GM20431 (cell line): ENCODE data around the gene SIK3.
"Not testable (repeated sequence)": the region's sequence is repeated elsewhere in the genome, so short reads cannot be mapped to it uniquely, and the experiment has no call there.

Source experiments
- in situ Hi-C: fragments of 300-500 bp; cut with MseI, MboI; formaldehyde crosslinking; loops from one replicate; pipeline ENCODE4 v1.15.0; 2020; ENCODE audit warnings: low sequenced_read_pairs; ENCODE audit not compliant: unreplicated experiment

SIK3 gene

GRCh38 chr11:117098269-117099232, at the start of gene SIK3:
SIK3 (minus strand) TSS chr11:117098428; CDS start chr11:117098415, 13 bp downstream.
- in situ Hi-C loops, result no loop called here

- in situ Hi-C loops, result no loop called here
Measured at GRCh38 chr11:117146521-117146920, 48.3 kb upstream of the SIK3 start.

GRCh38 chr11:117145393-117145761, 47.1 kb upstream of the SIK3 start:
- in situ Hi-C loops, result no loop called here

GRCh38 chr11:117144477-117145392, 46.5 kb upstream of the SIK3 start:
- in situ Hi-C loops, result no loop called here

GRCh38 chr11:117143871-117144476, 45.7 kb upstream of the SIK3 start, which contains the start of gene PAFAH1B2:
PAFAH1B2 (plus strand) TSS chr11:117144287; CDS start chr11:117152448, 8,161 bp downstream.
- in situ Hi-C loops, result no loop called here

GRCh38 chr11:117143390-117143789, 45.2 kb upstream of the SIK3 start:
- in situ Hi-C loops, result no loop called here

GRCh38 chr11:117137223-117138086, 39.2 kb upstream of the SIK3 start:
- in situ Hi-C loops, result not testable (repeated sequence)

GRCh38 chr11:117134979-117135378, 36.8 kb upstream of the SIK3 start:
- in situ Hi-C loops, result not testable (repeated sequence)

GRCh38 chr11:117134431-117134830, 36.2 kb upstream of the SIK3 start:
- in situ Hi-C loops, result no loop called here

GRCh38 chr11:117130879-117131278, 32.7 kb upstream of the SIK3 start:
- in situ Hi-C loops, result no loop called here

- in situ Hi-C loops, result not testable (repeated sequence)
Measured at GRCh38 chr11:117130396-117130795, 32.2 kb upstream of the SIK3 start.

- in situ Hi-C loops, result no loop called here
Measured at GRCh38 chr11:117128289-117128688, 30.1 kb upstream of the SIK3 start.

- in situ Hi-C loops, result no loop called here
Measured at GRCh38 chr11:117127171-117127901, 29.1 kb upstream of the SIK3 start.

GRCh38 chr11:117126223-117126965, 28.2 kb upstream of the SIK3 start:
- in situ Hi-C loops, result no loop called here

- in situ Hi-C loops, result loop anchor here (25.0 kb wide), 1 partner anchor 335 kb away; the partner anchor contains the start of genes APOA5 and ZPR1
Measured at GRCh38 chr11:117122556-117122955, 24.3 kb upstream of the SIK3 start.

GRCh38 chr11:117121176-117121575, 22.9 kb upstream of the SIK3 start:
- in situ Hi-C loops, result loop anchor here (25.0 kb wide), 1 partner anchor 334 kb away; the partner anchor contains the start of genes APOA5 and ZPR1

- in situ Hi-C loops, result loop anchor here (25.0 kb wide), 1 partner anchor 330 kb away; the partner anchor contains the start of genes APOA5 and ZPR1
Measured at GRCh38 chr11:117117681-117118080, 19.5 kb upstream of the SIK3 start.

- in situ Hi-C loops, result loop anchor here (25.0 kb wide), 1 partner anchor 326 kb away; the partner anchor contains the start of genes APOA5 and ZPR1
Measured at GRCh38 chr11:117112939-117113338, 14.7 kb upstream of the SIK3 start.
